Measurements from ENCODE around the gene VPS54.
A peak's percentile ranks its signal among the peaks of the same experiment; 100 is the strongest.

VPS54 gene

DNA sequence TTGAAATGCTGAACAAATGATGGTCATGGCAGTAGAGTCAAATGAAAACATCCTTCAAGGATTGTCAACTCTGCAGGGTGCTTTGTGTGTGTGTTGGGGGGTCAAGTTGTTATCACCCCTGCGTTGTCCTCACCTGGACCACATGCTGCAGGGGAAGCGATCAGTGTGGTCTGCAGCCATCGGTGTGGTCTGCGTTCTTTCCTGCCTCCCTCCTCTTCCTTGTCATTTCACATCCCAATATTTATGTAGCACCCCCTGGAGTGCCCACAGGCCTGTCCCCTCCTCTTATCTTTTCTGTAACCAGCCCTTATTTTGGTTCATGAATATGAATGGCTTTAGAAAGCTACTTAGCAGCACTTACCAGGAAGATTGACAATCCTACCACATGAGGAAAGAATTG is 138.6 kb downstream of the VPS54 start:
- no peak overlapping the region for H3K4me3 ChIP-seq (ENCODE audit: low read depth in 1 of 2, low read length in 1 of 2)
- TF ChIP-seq, protein P1, sequence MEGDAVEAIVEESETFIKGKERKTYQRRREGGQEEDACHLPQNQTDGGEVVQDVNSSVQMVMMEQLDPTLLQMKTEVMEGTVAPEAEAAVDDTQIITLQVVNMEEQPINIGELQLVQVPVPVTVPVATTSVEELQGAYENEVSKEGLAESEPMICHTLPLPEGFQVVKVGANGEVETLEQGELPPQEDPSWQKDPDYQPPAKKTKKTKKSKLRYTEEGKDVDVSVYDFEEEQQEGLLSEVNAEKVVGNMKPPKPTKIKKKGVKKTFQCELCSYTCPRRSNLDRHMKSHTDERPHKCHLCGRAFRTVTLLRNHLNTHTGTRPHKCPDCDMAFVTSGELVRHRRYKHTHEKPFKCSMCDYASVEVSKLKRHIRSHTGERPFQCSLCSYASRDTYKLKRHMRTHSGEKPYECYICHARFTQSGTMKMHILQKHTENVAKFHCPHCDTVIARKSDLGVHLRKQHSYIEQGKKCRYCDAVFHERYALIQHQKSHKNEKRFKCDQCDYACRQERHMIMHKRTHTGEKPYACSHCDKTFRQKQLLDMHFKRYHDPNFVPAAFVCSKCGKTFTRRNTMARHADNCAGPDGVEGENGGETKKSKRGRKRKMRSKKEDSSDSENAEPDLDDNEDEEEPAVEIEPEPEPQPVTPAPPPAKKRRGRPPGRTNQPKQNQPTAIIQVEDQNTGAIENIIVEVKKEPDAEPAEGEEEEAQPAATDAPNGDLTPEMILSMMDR (IDR thresholded peaks at IDR 0.05) = no peak

DNA sequence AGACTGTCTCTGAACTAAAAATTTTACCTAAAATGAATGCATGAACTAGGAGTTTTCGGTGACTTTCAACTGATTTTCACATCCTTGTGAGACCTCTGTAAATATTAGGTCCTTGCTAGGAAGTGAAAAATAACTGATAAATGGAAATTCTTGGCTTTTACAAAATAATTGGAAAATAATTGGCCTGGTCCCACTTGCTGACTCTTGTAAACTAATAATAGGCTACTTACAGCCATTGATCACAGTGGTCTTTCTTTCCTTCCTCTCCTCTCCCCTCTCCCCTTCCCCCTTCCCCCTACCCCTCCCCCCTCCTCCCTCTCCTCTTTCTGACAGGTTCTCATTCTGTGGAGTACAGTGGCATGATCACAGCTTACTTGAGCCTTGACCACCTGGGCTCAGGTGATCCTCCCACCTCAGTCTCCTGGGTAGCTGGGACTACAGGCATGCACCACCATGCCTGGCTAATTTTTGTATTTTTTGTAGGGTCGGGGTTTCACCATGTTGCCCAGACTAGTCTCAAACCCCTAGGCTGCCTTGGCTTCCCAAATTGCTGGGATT is 139.3 kb downstream of the VPS54 start:
- Histone ChIP-seq H3K36me3 (peaks cover 64% of the 10 kb centered on the region), H3K4me3 (ENCODE audit: low read depth in 1 of 2, low read length in 1 of 2) (no peak overlapping the region), H3K9me3 (no peaks in the 10 kb centered on the region), H3K27ac (no peak overlapping the region), H3K4me1 (ENCODE audit: control insufficient read depth in 1 of 2, insufficient read depth in 1 of 2, low read depth in 1 of 2, low read length in 1 of 2) (no peaks in the 10 kb centered on the region), H3K27me3 (no peaks in the 10 kb centered on the region)
- TF ChIP-seq, protein P1 (IDR thresholded peaks at IDR 0.05) = no peak

More for the DNA sequence above, 138.6 kb downstream of the VPS54 start:
- H3K27ac ChIP-seq = no peak overlapping the region
- H3K36me3 ChIP-seq = peaks cover 62% of the 10 kb centered on the region
- H3K4me1 ChIP-seq (ENCODE audit: control insufficient read depth in 1 of 2, insufficient read depth in 1 of 2, low read depth in 1 of 2, low read length in 1 of 2) = no peaks in the 10 kb centered on the region
- no peaks in the 10 kb centered on the region for H3K27me3 ChIP-seq
- no peaks in the 10 kb centered on the region for H3K9me3 ChIP-seq

DNA sequence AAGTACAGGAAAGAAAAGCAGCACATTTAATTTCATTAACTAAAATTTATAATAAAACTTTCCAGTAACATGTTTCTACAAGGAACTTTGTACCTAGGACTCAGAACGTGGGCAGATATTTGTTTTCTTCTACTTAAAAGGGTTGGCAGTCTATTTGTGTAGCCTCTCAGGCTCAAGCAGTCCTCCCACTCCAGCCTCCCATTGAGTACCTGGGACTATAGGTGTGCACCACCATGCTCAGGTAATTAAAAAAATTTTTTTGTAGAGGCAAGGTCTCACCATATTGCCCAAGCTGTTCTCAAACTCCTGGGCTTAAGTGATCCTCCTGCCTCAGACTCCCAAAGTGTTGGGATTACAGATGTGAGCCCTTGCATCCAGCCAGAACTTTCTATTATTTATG is 140.7 kb downstream of the VPS54 start:
- Histone ChIP-seq H3K9me3 (no peaks in the 10 kb centered on the region), H3K27ac (no peak overlapping the region), H3K4me3 (ENCODE audit: low read depth in 1 of 2, low read length in 1 of 2) (no peak overlapping the region), H3K27me3 (no peaks in the 10 kb centered on the region), H3K36me3 (peaks cover 63% of the 10 kb centered on the region), H3K4me1 (ENCODE audit: control insufficient read depth in 1 of 2, insufficient read depth in 1 of 2, low read depth in 1 of 2, low read length in 1 of 2) (no peaks in the 10 kb centered on the region)
- TF ChIP-seq, protein P1 (IDR thresholded peaks at IDR 0.05) = no peak

DNA sequence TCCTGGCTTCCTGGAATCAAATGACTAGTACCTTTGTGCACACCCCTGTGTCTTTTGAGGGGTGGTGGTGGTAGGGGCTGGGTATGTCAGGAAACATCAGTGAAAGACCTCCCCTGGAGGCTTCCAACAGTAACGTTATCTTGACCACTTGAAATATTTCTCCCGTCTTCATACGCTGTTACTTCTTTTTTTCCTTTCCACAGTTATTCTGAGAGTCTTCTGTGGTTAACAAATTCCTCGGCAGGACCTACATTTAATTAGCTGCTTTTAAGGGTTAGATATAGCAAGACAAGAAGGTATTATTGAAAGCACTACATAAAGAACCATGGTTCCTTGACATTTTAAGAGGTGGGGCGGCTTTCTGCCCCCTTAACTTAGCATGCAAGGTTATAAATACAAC is 142.9 kb downstream of the VPS54 start:
- Histone ChIP-seq H3K9me3 (no peaks in the 10 kb centered on the region), H3K27ac (peak overlapping the region; percentile 18), H3K27me3 (no peaks in the 10 kb centered on the region), H3K36me3 (peaks cover 49% of the 10 kb centered on the region), H3K4me3 (ENCODE audit: low read depth in 1 of 2, low read length in 1 of 2) (no peak overlapping the region), H3K4me1 (ENCODE audit: control insufficient read depth in 1 of 2, insufficient read depth in 1 of 2, low read depth in 1 of 2, low read length in 1 of 2) (no peaks in the 10 kb centered on the region)
- TF ChIP-seq, protein P1 (IDR thresholded peaks at IDR 0.05) = no peak

DNA sequence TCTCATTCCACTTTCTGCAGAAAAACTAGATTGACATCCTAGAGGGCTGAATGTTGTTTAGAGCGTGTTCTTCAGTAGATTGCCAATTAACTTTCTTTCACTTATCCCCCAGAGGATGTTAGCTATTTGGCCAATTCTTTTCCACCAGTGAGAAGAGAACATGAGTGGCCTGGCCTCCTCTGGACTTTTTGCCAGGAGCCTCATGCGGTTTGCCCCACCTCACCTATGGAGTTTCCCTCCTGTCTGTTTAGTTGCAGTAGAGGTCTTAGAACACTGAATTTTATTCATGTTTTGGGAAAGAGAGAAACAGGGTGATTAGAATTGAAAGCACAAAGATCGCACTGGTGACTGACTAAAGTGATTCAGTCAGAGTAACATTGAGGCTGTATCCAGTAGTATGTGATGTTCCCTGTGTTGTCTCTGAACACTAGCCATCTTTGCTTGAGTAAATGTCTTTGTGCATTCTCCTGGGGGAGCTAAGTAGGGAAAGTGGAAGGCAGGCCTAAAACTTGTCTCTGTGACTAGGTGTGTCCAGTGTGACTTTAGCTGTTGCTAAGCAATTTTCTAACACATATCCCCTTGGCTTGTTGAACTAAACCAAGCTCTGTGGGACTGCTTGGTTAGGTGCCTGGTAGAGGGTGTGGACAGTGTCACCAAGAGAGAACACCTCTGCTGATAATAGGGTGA is 143.5 kb downstream of the VPS54 start:
- TF ChIP-seq, protein P1 (IDR thresholded peaks at IDR 0.05) = no peak

More for the DNA sequence above, 143.5 kb downstream of the VPS54 start:
- Histone ChIP-seq H3K9me3 (no peaks in the 10 kb centered on the region), H3K4me1 (ENCODE audit: control insufficient read depth in 1 of 2, insufficient read depth in 1 of 2, low read depth in 1 of 2, low read length in 1 of 2) (no peaks in the 10 kb centered on the region), H3K4me3 (ENCODE audit: low read depth in 1 of 2, low read length in 1 of 2) (no peak overlapping the region), H3K27me3 (no peaks in the 10 kb centered on the region), H3K36me3 (peaks cover 45% of the 10 kb centered on the region), H3K27ac (peak overlapping the region; percentile 18)

Data from neutrophil (primary cell).